ENCODE results near the gene KCNB1.

KCNB1 gene

GRCh38 chr20:49497398-49497669, 14.9 kb upstream of the KCNB1 start:
- no peak for DNase-seq (ENCODE audit: low read depth in 2 of 2)

GRCh38 chr20:49496553-49497397, 14.3 kb upstream of the KCNB1 start:
- DNase-seq (ENCODE audit: low read depth in 2 of 2) = no peak

- DNase-seq (ENCODE audit: low read depth in 2 of 2) = no peak
Measured at GRCh38 chr20:49496043-49496442, 13.6 kb upstream of the KCNB1 start.

- no peak for DNase-seq (ENCODE audit: low read depth in 2 of 2)
Measured at GRCh38 chr20:49490689-49491088, 8.2 kb upstream of the KCNB1 start.

DNA sequence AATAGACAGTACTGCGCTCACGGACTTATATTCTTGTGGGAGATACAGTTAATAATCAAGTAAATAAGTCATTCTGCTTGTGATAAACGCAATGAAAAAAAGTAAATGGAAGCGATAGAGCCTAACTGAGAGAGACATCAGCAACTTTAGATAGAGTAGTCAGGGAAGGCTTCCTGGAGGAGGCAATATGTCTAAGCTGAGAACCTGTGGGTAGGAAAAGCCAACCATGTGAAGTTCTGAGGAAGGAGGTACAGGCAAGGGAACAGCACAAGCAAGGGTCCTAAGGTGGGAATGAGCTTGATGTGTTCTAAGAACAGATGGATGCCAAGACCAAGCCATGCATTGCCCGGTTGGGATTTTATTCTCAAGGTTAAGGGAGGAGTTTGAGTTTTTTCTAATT, 7.2 kb upstream of the KCNB1 start:
- no peak for DNase-seq (ENCODE audit: low read depth in 2 of 2)

GRCh38 chr20:49486064-49486463, 3.6 kb upstream of the KCNB1 start:
- DNase-seq (ENCODE audit: low read depth in 2 of 2) = no peak

DNA sequence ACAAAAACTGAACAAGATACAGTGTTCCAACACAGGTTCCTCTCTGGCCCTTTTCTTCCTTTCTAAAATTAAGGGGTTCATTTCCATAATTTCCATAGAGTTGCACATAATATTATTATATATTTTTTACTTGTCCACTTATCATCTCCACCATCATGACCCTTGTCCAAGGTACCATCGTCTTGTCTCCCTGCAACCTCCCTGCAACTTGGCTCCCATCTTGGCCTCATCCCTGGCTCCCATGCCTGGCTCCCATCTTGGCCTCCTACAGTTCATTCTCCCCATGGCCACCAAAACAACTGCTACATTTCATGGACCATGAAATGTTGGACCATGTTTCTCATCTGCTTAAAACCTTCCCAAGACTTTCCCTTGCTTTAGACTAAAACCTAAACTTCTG, 3.1 kb upstream of the KCNB1 start:
- DNase-seq (ENCODE audit: low read depth in 2 of 2) = no peak

DNA sequence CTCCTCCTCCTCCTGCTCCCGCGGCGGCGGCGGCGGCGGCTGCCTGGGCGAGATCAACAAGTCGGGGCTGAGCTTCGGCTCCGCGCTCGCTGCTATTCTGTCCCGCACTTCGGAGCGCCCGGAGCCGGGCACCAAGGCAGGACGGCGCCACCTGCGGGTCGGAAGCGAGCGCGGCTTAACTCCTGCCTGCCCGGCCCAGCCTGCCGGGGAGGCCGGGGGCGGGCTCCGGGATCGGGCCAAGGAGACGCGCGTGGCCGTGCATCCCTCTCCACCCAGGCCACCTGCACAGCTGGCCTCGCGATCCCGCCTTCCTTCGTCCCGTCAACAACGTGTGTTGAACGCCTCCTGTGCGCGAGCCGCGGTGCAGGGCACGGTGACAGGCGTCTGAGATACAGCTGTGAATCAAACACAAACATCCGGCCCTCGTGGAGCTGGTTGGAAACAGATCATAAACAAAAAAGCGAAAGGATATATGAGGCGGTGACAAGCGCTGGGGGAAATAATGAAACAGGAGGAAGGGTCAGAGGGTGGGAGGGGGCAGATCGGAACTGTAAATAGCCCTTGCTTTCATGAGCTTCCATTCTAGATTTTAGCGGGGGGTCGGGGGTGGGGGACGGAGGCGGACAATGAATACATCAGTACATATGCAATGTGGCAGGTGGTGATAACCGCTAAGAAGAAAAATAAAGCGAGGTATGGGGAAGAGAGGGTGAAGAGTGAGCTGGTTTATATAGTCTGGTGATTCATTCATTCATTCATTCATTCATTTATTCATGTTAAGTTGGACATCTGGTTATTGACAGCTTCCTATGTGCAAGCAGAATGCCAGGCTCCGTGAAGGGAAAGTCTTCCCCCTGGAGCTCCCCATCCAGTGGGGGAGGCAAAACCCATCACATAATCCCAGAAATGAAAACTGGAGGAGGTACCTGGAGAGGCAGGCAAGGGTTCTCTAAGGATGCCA, 2.0 kb upstream of the KCNB1 start:
- peak; percentile 24 to 36 for DNase-seq (ENCODE audit: low read depth in 2 of 2)

GRCh38 chr20:49483696-49484123, 1.2 kb upstream of the KCNB1 start:
- no peak for DNase-seq (ENCODE audit: low read depth in 2 of 2)

DNA sequence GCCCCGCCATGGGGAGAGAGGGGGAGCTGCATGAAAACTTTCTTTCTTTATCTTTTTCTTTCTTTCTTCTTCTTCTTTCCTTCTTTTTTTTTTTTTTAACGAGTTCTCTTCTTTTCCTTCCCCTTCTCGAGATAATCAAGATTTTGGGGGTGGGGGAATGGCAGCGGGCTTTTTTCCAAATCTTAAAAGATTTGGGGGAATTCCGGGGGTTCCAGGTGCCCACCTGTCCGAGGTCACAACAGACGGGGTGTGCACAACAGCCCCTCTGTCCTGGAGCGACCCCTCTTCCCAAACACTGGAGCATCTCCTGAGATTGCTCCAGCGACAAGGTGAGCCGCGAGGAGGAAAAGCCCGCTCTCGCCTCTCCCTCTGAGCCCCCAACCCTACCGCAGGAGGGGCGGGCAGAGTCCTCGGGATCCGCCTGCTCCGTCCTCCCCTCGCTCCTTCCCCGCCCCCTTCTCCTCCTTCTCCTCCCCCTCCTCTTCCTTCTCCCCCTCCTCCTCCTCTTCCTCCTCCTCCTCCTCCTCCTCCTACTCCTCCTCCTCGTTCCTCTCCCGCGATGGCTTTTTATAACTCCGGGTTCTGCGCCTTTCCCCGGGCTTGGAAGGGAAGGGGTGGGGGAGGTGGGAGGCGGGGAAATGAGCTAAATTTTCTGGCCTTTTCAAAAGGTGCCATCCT, 689 bp upstream of the KCNB1 start:
- no peak for DNase-seq (ENCODE audit: low read depth in 2 of 2)

DNA sequence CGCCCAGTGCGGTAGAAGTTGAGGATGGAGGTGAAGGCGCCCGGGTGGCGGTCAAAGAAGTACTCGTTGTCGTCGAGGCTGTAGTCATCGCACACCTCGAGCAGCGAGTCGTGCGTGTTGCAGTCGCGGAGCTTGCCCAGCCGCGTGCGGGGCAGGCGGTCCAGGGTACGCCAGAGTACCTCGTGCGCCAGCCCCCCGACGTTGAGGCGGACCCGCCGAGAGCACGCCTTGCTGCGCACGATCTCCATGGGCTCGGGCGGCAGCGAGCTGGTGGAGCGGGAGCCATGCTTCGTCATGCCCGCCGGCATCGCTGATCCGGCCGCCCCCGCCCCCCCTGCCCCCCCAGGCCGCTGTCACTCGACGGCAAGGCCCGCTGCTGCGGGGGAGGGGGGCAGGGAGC, 295 bp downstream of the KCNB1 start:
- no peak for DNase-seq (ENCODE audit: low read depth in 2 of 2)

- no peak for DNase-seq (ENCODE audit: low read depth in 2 of 2)
Measured at GRCh38 chr20:49481116-49481515, 1.4 kb downstream of the KCNB1 start.

DNA sequence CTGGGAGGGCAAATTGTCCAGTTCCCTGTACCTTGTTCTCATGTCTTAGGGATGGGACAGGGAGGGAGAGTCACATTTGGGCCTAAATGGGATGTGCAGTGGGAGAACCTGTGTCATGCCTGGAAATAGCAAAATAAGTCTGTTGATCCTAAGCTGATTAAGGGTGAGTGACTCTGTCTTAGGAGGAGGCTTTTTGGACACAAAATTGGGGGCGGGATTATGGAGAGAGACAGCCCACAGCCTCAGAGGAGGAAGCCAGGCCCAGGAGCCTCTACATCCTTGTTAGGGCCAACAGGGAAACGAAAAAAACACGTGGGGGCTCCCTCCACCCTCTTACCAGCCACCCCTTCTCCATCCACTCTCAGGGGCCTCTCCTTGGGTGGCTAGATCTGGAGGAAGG, 2.2 kb downstream of the KCNB1 start:
- no peak for DNase-seq (ENCODE audit: low read depth in 2 of 2)

DNA sequence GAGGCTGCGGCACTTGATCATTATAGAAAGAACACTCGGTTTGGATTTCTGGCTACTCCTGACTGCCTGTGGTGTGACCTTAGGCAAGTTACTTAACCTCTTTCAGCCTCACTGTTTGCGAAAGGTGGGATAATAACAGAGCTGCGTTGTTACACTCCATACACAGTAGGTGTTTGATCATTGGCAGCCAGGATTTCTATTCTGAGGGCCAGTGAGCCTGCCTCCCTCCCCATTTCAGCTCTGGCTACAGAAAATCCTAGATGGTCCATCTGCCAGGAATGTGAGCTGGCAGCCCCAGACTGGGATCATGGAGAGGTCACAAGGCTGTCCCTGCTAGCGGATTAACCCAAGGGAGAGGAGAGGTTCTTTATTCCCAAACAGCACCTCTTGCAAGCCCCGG, 2.7 kb downstream of the KCNB1 start:
- no peak for DNase-seq (ENCODE audit: low read depth in 2 of 2)

DNA sequence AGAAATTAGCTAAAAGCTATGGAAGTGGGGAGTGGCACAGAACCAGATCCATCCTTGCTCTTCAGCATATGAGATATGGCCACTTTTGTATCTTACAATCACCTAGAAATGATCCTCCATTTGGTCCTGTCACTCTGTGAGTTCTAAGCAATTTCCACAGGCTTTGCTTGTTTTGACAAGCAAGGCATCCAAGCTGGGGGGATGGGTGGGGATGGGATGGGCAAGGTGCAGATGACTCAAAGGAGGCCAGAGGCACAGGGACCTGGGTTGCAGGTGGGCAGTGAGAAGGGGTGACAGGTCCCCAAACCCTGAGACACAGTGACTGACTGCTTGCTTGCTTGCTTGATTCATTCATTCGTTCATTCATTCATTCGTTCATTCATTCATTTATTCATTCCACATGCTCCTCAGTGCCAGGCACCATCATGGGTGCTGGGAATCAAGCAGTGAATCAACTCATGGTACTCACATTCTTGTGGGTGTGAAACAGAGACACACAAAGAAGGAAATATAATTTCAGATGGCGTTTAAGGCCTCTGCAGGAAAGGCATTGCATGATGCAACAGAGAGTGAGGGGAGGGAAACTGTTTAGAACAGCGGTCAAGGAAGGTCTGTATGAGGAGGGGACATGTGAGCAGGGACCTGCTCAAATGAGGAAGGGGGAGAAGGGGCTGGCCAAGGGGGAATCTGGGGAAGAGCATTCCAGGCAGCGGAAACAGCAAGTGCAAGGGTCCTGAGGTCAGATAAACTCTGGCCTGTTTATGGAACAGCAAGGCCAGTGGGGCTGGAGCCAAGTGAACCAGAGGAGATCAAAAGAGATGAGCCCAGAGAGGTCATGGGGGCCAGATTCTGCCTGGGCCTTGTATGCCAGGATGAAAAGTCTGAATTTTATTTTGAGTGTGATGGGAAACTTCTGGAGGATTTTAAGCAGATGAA, 3.4 kb downstream of the KCNB1 start:
- DNase-seq (ENCODE audit: low read depth in 2 of 2) = no peak

DNA sequence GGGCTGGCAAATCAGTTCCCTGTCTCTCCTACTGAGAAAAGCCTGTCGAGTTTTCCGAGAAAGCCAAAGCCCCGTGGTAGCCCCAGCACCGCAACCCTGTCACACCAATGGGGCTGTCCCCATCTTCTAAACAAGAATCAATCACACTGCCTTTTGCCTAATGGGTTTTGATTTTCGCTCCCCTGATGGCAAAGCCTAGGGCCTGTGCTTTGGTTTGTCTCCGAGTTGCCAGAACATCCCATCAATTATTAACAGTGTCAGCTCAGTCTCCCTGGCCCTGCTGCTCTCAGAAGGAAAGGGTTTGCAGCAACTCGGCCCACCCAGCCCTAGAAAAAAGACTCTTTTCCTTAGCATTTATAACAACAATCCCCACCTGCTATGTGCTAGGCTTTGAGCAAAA, 4.2 kb downstream of the KCNB1 start:
- DNase-seq (ENCODE audit: low read depth in 2 of 2) = no peak

DNA sequence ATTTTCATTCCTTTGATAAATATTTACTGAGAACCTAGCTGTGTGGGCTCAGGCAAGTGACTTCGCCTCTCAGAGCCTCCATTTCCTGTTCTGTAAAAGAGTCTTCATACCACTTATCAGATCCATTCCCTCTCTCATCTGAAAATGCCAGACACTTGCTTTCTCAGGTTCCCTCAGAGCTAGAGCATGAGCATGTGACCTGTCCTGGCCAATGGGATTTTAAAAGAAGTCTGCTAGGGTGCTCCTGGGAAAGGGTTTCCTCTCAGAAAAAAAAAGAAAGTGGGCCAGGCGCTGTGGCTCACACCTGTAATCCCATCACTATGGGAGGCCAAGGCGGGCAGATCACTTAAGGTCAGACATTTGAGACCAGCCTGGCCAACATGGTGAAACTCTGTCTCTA, 5.3 kb downstream of the KCNB1 start:
- no peak for DNase-seq (ENCODE audit: low read depth in 2 of 2)

DNA sequence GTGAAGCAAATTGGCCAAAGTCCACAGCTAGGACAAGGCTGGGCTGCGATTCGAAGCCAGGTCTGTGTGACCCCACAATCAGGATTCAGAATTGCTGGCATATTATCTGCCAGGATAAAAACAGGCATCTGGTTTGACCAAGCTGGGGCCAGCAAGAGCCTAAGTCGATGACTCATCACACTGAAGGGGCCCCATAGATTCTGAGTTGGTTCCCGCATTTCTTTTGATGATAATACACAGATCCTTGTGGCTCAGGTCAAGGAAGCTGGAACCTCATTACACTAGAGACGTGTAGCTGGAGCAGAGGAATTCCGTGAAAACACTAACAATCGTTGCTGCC, 6.5 kb downstream of the KCNB1 start:
- no peak for DNase-seq (ENCODE audit: low read depth in 2 of 2)

- no peak for DNase-seq (ENCODE audit: low read depth in 2 of 2)
Measured at GRCh38 chr20:49475292-49476015, 7.0 kb downstream of the KCNB1 start.

DNA sequence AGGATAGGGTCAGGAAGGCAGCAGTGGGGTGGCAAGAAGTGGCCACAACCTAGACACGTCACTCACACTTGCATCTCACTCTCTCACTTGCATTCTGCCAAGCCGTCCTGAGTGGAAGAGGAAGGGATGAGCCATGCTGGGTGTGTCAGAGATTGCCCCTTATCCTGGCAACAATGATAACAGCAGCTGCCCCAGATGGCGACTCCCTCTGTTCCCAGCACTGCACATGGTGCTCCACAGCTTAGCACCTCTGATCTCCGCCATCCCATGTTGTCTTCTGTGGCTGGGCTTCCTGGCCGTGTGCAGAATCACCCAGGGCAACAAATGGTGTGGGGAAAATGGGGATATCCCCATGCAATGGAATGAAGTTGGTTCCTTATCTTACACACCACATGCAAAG, 11.1 kb downstream of the KCNB1 start:
- DNase-seq (ENCODE audit: low read depth in 2 of 2) = no peak

- DNase-seq (ENCODE audit: low read depth in 2 of 2) = no peak
Measured at GRCh38 chr20:49470922-49471321, 11.5 kb downstream of the KCNB1 start.
